ENCODE results near the gene MSMO1.

Gene MSMO1

DNA sequence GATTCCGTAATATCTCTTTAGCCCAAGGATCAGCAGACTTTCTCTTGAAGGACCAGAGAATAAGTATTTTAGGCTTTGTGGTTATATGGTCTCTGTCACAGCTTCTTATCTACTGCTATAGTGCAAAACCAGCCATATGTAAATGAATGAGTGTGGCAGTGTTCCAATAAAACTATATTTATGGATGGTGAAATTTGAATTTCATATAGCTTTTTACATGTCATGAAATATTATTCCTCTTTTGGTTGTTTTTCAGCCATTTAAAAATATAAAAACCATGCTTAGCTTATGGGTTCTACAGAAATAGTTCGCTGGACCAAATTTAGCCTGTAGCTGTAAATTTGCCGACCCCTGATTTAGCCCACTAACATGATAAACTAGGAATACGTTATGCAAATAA is 18.0 kb upstream of the MSMO1 start:
- H3K18ac ChIP-seq (ENCODE audit: low read length): no peak overlapping the region
- no peak overlapping the region for H4K8ac ChIP-seq (ENCODE audit: low read depth, low read length)
- no peak for DNase-seq
- no peak overlapping the region for H2BK15ac ChIP-seq (replicated peaks; ENCODE audit: low read depth)
- no peaks in the 10 kb centered on the region for H3K79me2 ChIP-seq (ENCODE audit: control insufficient read depth, insufficient read depth, low read length)
- no peak overlapping the region for H4K5ac ChIP-seq (ENCODE audit: low read length)
- H2AK5ac ChIP-seq (ENCODE audit: low read length): no peak overlapping the region
- no CpG with 5 or more reads among the region's 4 CpGs for WGBS (ENCODE audit: extremely low coverage, insufficient coverage, low lambda C conversion rate)
- H3K79me1 ChIP-seq (ENCODE audit: low read length): no peaks in the 10 kb centered on the region
- no peaks in the 10 kb centered on the region for H3K36me3 ChIP-seq (ENCODE audit: control insufficient read depth, insufficient read depth, low read length)
- no peaks in the 10 kb centered on the region for H3K27me3 ChIP-seq (ENCODE audit: insufficient read depth, low read length, poor library complexity)
- no peak overlapping the region for H3K56ac ChIP-seq (ENCODE audit: low read length)
- no peak overlapping the region for H3K4ac ChIP-seq (ENCODE audit: low read depth, low read length)
- no peak overlapping the region for H3K27ac ChIP-seq (ENCODE audit: low read depth, low read length)
- H3K4me1 ChIP-seq (ENCODE audit: control insufficient read depth, low read depth, low read length): no peaks in the 10 kb centered on the region
- H3K9ac ChIP-seq (ENCODE audit: low read length): no peak overlapping the region
- no peak overlapping the region for H2BK120ac ChIP-seq (ENCODE audit: low read depth, low read length)
- no peak overlapping the region for H2BK5ac ChIP-seq (ENCODE audit: low read length)
- no peak overlapping the region for H3K4me2 ChIP-seq (ENCODE audit: low read length)
- H3K23ac ChIP-seq (ENCODE audit: low read length): no peak overlapping the region
- no peak overlapping the region for H3K4me3 ChIP-seq (ENCODE audit: low read length)

- H3K4me1 ChIP-seq (ENCODE audit: control insufficient read depth, low read depth, low read length): no peaks in the 10 kb centered on the region
- no CpG with 5 or more reads among the region's 2 CpGs for WGBS (ENCODE audit: extremely low coverage, insufficient coverage, low lambda C conversion rate)
- H3K36me3 ChIP-seq (ENCODE audit: control insufficient read depth, insufficient read depth, low read length): no peaks in the 10 kb centered on the region
- no peak overlapping the region for H3K9ac ChIP-seq (ENCODE audit: low read length)
- H2AK5ac ChIP-seq (ENCODE audit: low read length): no peak overlapping the region
- H4K8ac ChIP-seq (ENCODE audit: low read depth, low read length): no peak overlapping the region
- no peak overlapping the region for H3K4ac ChIP-seq (ENCODE audit: low read depth, low read length)
- H3K79me2 ChIP-seq (ENCODE audit: control insufficient read depth, insufficient read depth, low read length): no peaks in the 10 kb centered on the region
- H4K5ac ChIP-seq (ENCODE audit: low read length): no peak overlapping the region
- no peak overlapping the region for H3K27ac ChIP-seq (ENCODE audit: low read depth, low read length)
- no peak overlapping the region for H2BK120ac ChIP-seq (ENCODE audit: low read depth, low read length)
- H3K4me3 ChIP-seq (ENCODE audit: low read length): no peak overlapping the region
- H2BK5ac ChIP-seq (ENCODE audit: low read length): no peak overlapping the region
- H3K23ac ChIP-seq (ENCODE audit: low read length): no peak overlapping the region
- no peak for DNase-seq
- H2BK15ac ChIP-seq (replicated peaks; ENCODE audit: low read depth): no peak overlapping the region
- H3K4me2 ChIP-seq (ENCODE audit: low read length): no peak overlapping the region
- H3K27me3 ChIP-seq (ENCODE audit: insufficient read depth, low read length, poor library complexity): no peaks in the 10 kb centered on the region
- H3K18ac ChIP-seq (ENCODE audit: low read length): no peak overlapping the region
- H3K79me1 ChIP-seq (ENCODE audit: low read length): no peaks in the 10 kb centered on the region
- H3K56ac ChIP-seq (ENCODE audit: low read length): no peak overlapping the region
These were observed 15.0 kb upstream of the MSMO1 start for GRCh38 chr4:165312506-165312905.

GRCh38 chr4:165319030-165319429 is 8.4 kb upstream of the MSMO1 start:
- H2AK5ac ChIP-seq (ENCODE audit: low read length): no peak overlapping the region
- no peaks in the 10 kb centered on the region for H3K79me2 ChIP-seq (ENCODE audit: control insufficient read depth, insufficient read depth, low read length)
- H3K56ac ChIP-seq (ENCODE audit: low read length): no peak overlapping the region
- H3K18ac ChIP-seq (ENCODE audit: low read length): no peak overlapping the region
- WGBS (ENCODE audit: extremely low coverage, insufficient coverage, low lambda C conversion rate): no CpG with 5 or more reads among the region's 5 CpGs
- H3K36me3 ChIP-seq (ENCODE audit: control insufficient read depth, insufficient read depth, low read length): no peaks in the 10 kb centered on the region
- H4K8ac ChIP-seq (ENCODE audit: low read depth, low read length): no peak overlapping the region
- H2BK15ac ChIP-seq (replicated peaks; ENCODE audit: low read depth): no peak overlapping the region
- no peak for DNase-seq
- no peaks in the 10 kb centered on the region for H3K4me1 ChIP-seq (ENCODE audit: control insufficient read depth, low read depth, low read length)
- no peak overlapping the region for H3K4ac ChIP-seq (ENCODE audit: low read depth, low read length)
- H3K27ac ChIP-seq (ENCODE audit: low read depth, low read length): no peak overlapping the region
- H3K4me2 ChIP-seq (ENCODE audit: low read length): no peak overlapping the region
- H3K27me3 ChIP-seq (ENCODE audit: insufficient read depth, low read length, poor library complexity): no peaks in the 10 kb centered on the region
- no peak overlapping the region for H2BK120ac ChIP-seq (ENCODE audit: low read depth, low read length)
- H2BK5ac ChIP-seq (ENCODE audit: low read length): no peak overlapping the region
- no peak overlapping the region for H4K5ac ChIP-seq (ENCODE audit: low read length)
- H3K9ac ChIP-seq (ENCODE audit: low read length): no peak overlapping the region
- no peak overlapping the region for H3K4me3 ChIP-seq (ENCODE audit: low read length)
- no peak overlapping the region for H3K23ac ChIP-seq (ENCODE audit: low read length)
- no peaks in the 10 kb centered on the region for H3K79me1 ChIP-seq (ENCODE audit: low read length)

GRCh38 chr4:165319509-165319908 is 8.0 kb upstream of the MSMO1 start:
- H3K79me1 ChIP-seq (ENCODE audit: low read length): no peaks in the 10 kb centered on the region
- DNase-seq: no peak
- no peak overlapping the region for H3K23ac ChIP-seq (ENCODE audit: low read length)
- H3K27ac ChIP-seq (ENCODE audit: low read depth, low read length): no peak overlapping the region
- H3K79me2 ChIP-seq (ENCODE audit: control insufficient read depth, insufficient read depth, low read length): no peaks in the 10 kb centered on the region
- H2BK120ac ChIP-seq (ENCODE audit: low read depth, low read length): no peak overlapping the region
- no peaks in the 10 kb centered on the region for H3K4me1 ChIP-seq (ENCODE audit: control insufficient read depth, low read depth, low read length)
- no peaks in the 10 kb centered on the region for H3K36me3 ChIP-seq (ENCODE audit: control insufficient read depth, insufficient read depth, low read length)
- no peak overlapping the region for H2BK15ac ChIP-seq (replicated peaks; ENCODE audit: low read depth)
- no peak overlapping the region for H4K5ac ChIP-seq (ENCODE audit: low read length)
- no peak overlapping the region for H3K56ac ChIP-seq (ENCODE audit: low read length)
- no peak overlapping the region for H3K4ac ChIP-seq (ENCODE audit: low read depth, low read length)
- H3K9ac ChIP-seq (ENCODE audit: low read length): no peak overlapping the region
- WGBS (ENCODE audit: extremely low coverage, insufficient coverage, low lambda C conversion rate): no CpG with 5 or more reads among the region's 5 CpGs
- no peak overlapping the region for H3K4me3 ChIP-seq (ENCODE audit: low read length)
- H3K18ac ChIP-seq (ENCODE audit: low read length): no peak overlapping the region
- H3K27me3 ChIP-seq (ENCODE audit: insufficient read depth, low read length, poor library complexity): no peaks in the 10 kb centered on the region
- H3K4me2 ChIP-seq (ENCODE audit: low read length): no peak overlapping the region
- no peak overlapping the region for H4K8ac ChIP-seq (ENCODE audit: low read depth, low read length)
- no peak overlapping the region for H2BK5ac ChIP-seq (ENCODE audit: low read length)
- H2AK5ac ChIP-seq (ENCODE audit: low read length): no peak overlapping the region

DNA sequence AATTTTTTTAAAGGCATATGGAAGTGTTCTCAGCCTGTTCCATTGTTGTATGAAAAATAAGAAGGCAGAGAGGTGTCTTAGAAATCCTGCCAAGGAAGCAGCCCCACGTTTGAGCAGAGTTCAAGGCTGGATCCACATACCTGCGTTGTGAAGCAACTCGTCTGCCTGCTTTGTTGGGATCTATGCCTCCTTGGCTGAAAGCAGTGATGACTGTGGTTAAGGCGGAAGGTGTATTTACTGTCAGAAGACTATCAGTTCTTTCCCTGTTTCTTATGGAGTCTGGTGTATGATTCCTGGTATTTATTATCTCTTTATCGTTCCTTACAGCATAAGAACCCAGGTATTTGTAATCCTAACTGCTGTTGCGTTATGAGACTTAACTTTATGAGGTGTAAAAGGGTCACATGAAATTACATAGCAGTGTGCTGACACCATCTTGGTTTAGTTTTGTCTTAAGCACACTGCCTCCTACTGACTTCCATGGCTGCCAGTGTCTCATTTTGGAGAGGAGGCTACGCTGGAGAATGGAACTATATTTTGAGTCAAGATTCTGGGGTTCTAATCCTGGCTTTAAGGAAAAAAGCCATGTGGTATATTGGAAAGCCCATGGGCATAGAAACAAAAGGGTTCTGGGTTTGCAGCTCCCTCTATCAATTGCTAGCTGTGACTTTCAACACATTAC is 3.1 kb upstream of the MSMO1 start:
- Histone ChIP-seq H3K27me3 (ENCODE audit: insufficient read depth, low read length, poor library complexity) (no peaks in the 10 kb centered on the region), H3K4me2 (ENCODE audit: low read length) (no peak overlapping the region), H3K4me3 (ENCODE audit: low read length) (no peak overlapping the region), H3K4me1 (ENCODE audit: control insufficient read depth, low read depth, low read length) (no peaks in the 10 kb centered on the region), H4K8ac (ENCODE audit: low read depth, low read length) (no peak overlapping the region), H3K27ac (ENCODE audit: low read depth, low read length) (no peak overlapping the region), H3K56ac (ENCODE audit: low read length) (no peak overlapping the region), H3K79me1 (ENCODE audit: low read length) (peaks cover 2% of the 10 kb centered on the region), H3K36me3 (ENCODE audit: control insufficient read depth, insufficient read depth, low read length) (no peaks in the 10 kb centered on the region), H3K79me2 (ENCODE audit: control insufficient read depth, insufficient read depth, low read length) (peaks cover 19% of the 10 kb centered on the region), H3K4ac (ENCODE audit: low read depth, low read length) (no peak overlapping the region), H4K5ac (ENCODE audit: low read length) (no peak overlapping the region), H3K23ac (ENCODE audit: low read length) (no peak overlapping the region), H3K9ac (ENCODE audit: low read length) (no peak overlapping the region), H2BK5ac (ENCODE audit: low read length) (no peak overlapping the region), H2AK5ac (ENCODE audit: low read length) (no peak overlapping the region), H2BK15ac (replicated peaks; ENCODE audit: low read depth) (no peak overlapping the region), H2BK120ac (ENCODE audit: low read depth, low read length) (no peak overlapping the region), H3K18ac (ENCODE audit: low read length) (no peak overlapping the region)
- no CpG with 5 or more reads among the region's 7 CpGs for WGBS (ENCODE audit: extremely low coverage, insufficient coverage, low lambda C conversion rate)
- no peak for DNase-seq

DNA sequence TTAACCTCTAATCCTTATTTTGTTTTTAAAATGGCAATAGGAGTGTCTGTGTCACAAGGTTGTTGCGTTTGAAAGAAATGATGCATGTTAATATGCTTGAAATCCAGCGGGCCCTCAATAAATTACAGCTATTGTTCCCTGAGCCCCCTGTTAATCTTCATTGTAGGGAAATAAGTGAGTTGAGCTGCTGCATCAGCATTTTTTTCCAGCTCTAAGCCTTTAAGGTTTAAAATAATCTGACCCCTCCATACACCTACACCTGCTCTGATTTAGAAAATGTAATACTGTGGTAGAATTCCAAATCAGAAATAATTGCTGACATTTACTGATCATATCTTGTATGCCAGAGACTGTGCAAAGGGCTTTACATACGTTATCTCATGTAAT is 2.6 kb upstream of the MSMO1 start:
- Histone ChIP-seq H3K56ac (ENCODE audit: low read length) (no peak overlapping the region), H3K23ac (ENCODE audit: low read length) (no peak overlapping the region), H2BK5ac (ENCODE audit: low read length) (no peak overlapping the region), H2AK5ac (ENCODE audit: low read length) (no peak overlapping the region), H3K79me2 (ENCODE audit: control insufficient read depth, insufficient read depth, low read length) (peaks cover 24% of the 10 kb centered on the region), H3K27me3 (ENCODE audit: insufficient read depth, low read length, poor library complexity) (no peaks in the 10 kb centered on the region), H3K18ac (ENCODE audit: low read length) (no peak overlapping the region), H3K4me2 (ENCODE audit: low read length) (no peak overlapping the region), H3K36me3 (ENCODE audit: control insufficient read depth, insufficient read depth, low read length) (no peaks in the 10 kb centered on the region), H2BK120ac (ENCODE audit: low read depth, low read length) (no peak overlapping the region), H3K4me3 (ENCODE audit: low read length) (no peak overlapping the region), H4K8ac (ENCODE audit: low read depth, low read length) (no peak overlapping the region), H3K79me1 (ENCODE audit: low read length) (peaks cover 2% of the 10 kb centered on the region), H2BK15ac (replicated peaks; ENCODE audit: low read depth) (no peak overlapping the region), H3K4ac (ENCODE audit: low read depth, low read length) (no peak overlapping the region), H3K27ac (ENCODE audit: low read depth, low read length) (no peak overlapping the region), H3K4me1 (ENCODE audit: control insufficient read depth, low read depth, low read length) (no peaks in the 10 kb centered on the region), H3K9ac (ENCODE audit: low read length) (no peak overlapping the region), H4K5ac (ENCODE audit: low read length) (no peak overlapping the region)
- WGBS (ENCODE audit: extremely low coverage, insufficient coverage, low lambda C conversion rate): no CpG with 5 or more reads among the region's 3 CpGs
- no peak for DNase-seq
